K562 (cell line): ENCODE data around the gene RBMS1.

ENCODE experiments used
- BCOR ChIP-seq: fragments of 450-650 bp; IDR thresholded peaks from 2 replicates; pipeline ENCODE4 v1.6.1; 2016
- MAFK ChIP-seq: IDR thresholded peaks from 2 replicates; pipeline ENCODE4 v1.6.1; 2011; ENCODE audit warnings: low read length, improper control_type of control experiment
- TCF7L2 ChIP-seq: fragments of 150-350 bp; IDR thresholded peaks from 2 replicates; pipeline ENCODE4 v1.6.1; 2016; ENCODE audit warnings: low read depth, mild to moderate bottlenecking, low read length, moderate library complexity
- TF ChIP-seq, protein P1 (sequence below): sonication (generic); formaldehyde crosslinking; IDR thresholded peaks from 2 replicates; pipeline ENCODE4 v1.8.0; 2022; ENCODE audit warnings: missing genetic modification reagents, mild to moderate bottlenecking, borderline replicate concordance

DNA sequence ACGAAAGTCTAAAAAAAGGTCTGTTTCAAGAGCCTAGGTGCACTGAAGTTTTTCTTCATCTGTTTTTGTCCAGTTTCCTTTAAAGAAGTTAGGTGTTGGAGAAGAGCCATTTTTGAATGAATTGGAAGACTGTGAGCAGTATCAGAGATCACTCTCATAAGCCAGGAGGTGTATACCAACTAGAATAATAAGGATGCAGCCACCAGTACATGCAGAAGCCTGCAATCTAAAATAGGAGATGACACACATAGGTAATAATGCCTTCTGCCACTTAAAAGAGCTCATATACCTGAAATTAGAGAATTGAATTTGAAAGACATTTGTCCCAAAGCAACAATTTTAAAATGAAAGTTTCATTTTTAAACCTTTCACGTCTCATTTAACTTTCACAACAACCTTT, 81.7 kb downstream of the RBMS1 start:
- TF ChIP-seq TCF7L2, result no peak
- no peak for TF ChIP-seq MAFK
- TF ChIP-seq BCOR, result no peak
- TF ChIP-seq, protein P1, sequence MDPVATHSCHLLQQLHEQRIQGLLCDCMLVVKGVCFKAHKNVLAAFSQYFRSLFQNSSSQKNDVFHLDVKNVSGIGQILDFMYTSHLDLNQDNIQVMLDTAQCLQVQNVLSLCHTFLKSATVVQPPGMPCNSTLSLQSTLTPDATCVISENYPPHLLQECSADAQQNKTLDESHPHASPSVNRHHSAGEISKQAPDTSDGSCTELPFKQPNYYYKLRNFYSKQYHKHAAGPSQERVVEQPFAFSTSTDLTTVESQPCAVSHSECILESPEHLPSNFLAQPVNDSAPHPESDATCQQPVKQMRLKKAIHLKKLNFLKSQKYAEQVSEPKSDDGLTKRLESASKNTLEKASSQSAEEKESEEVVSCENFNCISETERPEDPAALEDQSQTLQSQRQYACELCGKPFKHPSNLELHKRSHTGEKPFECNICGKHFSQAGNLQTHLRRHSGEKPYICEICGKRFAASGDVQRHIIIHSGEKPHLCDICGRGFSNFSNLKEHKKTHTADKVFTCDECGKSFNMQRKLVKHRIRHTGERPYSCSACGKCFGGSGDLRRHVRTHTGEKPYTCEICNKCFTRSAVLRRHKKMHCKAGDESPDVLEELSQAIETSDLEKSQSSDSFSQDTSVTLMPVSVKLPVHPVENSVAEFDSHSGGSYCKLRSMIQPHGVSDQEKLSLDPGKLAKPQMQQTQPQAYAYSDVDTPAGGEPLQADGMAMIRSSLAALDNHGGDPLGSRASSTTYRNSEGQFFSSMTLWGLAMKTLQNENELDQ (CRISPR knock-in tag), result no peak
